HCT116 (cell line): Measurements from ENCODE around the gene SMIM41. TPM values are rescaled to one million over a fixed set of nuclear protein-coding genes. Genes with fewer than 3 reads are reported as not detected.

Source experiments
- ATAC-seq: fragments of 200-7000 bp; cut with Tn5 transposase; 2 replicates; pipeline ENCODE4 v1.9.1; 2020; ENCODE audit warnings: mild to moderate bottlenecking, moderate library complexity
- BruUV-seq: library from RNA; stranded (reverse); fragments of 400-500 nt; replicated peaks from 2 replicates; lab custom pipeline; 2021; lab: Mats Ljungman, UMichigan
- CTCF ChIA-PET: fragments of 300-600 bp; sonication (Branson Sonifier 250); formaldehyde crosslinking; loops from one replicate; lab custom pipeline; 2021; ENCODE audit warnings: antibody characterized with exemption; lab: Charles Lee
- POLR2A ChIA-PET: fragments of 300-600, 350-600 bp; sonication (Branson Sonifier 250); formaldehyde crosslinking; loops from one replicate; lab custom pipeline; 2021; ENCODE audit warnings: antibody characterized with exemption; lab: Charles Lee
- RAD21 ChIA-PET, 2 experiments: fragments of 300-600 bp; sonication (Branson Sonifier 250); formaldehyde crosslinking; loops; one replicate each; lab custom pipeline; 2023; ENCODE audit warnings: low total read pairs in 2 of 2; ENCODE audit not compliant: uncharacterized antibody in 2 of 2, unreplicated experiment in 2 of 2, low non-redundant PET in 1 of 2; lab: Charles Lee
- DNase-seq: peaks from one replicate; pipeline ENCODE4 v3.0.0-alpha.2; 2010; ENCODE audit warnings: low read depth, low spot score
- H2AFZ ChIP-seq: fragments of 200-600 bp; shearing (Covaris generic), sonication (generic); 2 replicates; pipeline ENCODE4 v1.6.1; 2017; ENCODE audit warnings: low read depth, mixed run types, mixed read lengths, antibody characterized with exemption, low read length; ENCODE audit not compliant: poor library complexity, severe bottlenecking
- H3K27ac ChIP-seq: 2 replicates; pipeline ENCODE4 v1.5.1; 2012; ENCODE audit warnings: low read depth, low read length
- H3K27me3 ChIP-seq: fragments of 200-600 bp; sonication (generic); 2 replicates; pipeline ENCODE4 v1.6.1; 2016; ENCODE audit warnings: mixed run types, low read length, mixed read lengths; ENCODE audit not compliant: insufficient read depth
- H3K36me3 ChIP-seq, 2 experiments: fragments of 200-500 bp in 1 of 2; fragments of 200-600 bp in 1 of 2; sonication (Bioruptor generic) in 1 of 2; sonication (generic) in 1 of 2; 2 replicates each; pipeline versions ENCODE4 v1.5.1 to v1.6.1; 2014 to 2016; ENCODE audit warnings: low read length in 2 of 2, inconsistent platforms in 1 of 2, mixed read lengths in 1 of 2, mixed run types in 1 of 2; ENCODE audit not compliant: insufficient read depth in 2 of 2, control insufficient read depth in 1 of 2
- H3K4me1 ChIP-seq, 2 experiments: fragments of 200-600 bp in 1 of 2; sonication (generic) in 1 of 2; 2 replicates each; pipeline versions ENCODE4 v1.5.1 to v1.6.1; 2012 to 2017; ENCODE audit warnings: low read length in 2 of 2, inconsistent platforms in 1 of 2, mild to moderate bottlenecking in 1 of 2, mixed read lengths in 1 of 2, mixed run types in 1 of 2, moderate library complexity in 1 of 2; ENCODE audit not compliant: insufficient read depth in 2 of 2, control insufficient read depth in 1 of 2
- H3K4me2 ChIP-seq: fragments of 200-600 bp; sonication (generic); 2 replicates; pipeline ENCODE4 v1.6.1; 2017; ENCODE audit warnings: mixed run types, low read length, mixed read lengths
- H3K4me3 ChIP-seq, 2 experiments: fragments of 200-600 bp in 1 of 2; sonication (generic) in 1 of 2; replicated peaks in 1 of 2; 2 replicates each; pipeline ENCODE4 v1.5.1; 2011 to 2016; ENCODE audit warnings: low read length in 2 of 2, control low read depth in 1 of 2, low read depth in 1 of 2, mild to moderate bottlenecking in 1 of 2, mixed read lengths in 1 of 2, mixed run types in 1 of 2
- H3K79me2 ChIP-seq: fragments of 200-600 bp; sonication (generic); 2 replicates; pipeline ENCODE4 v1.6.1; 2017; ENCODE audit warnings: mild to moderate bottlenecking, mixed run types, low read length, moderate library complexity, mixed read lengths; ENCODE audit not compliant: insufficient read depth
- H3K9ac ChIP-seq: fragments of 200-600 bp; sonication (generic); 2 replicates; pipeline ENCODE4 v1.6.1; 2016; ENCODE audit warnings: low read length, mixed read lengths
- H3K9me2 ChIP-seq: fragments of 200-600 bp; sonication (generic), shearing (Covaris generic); 2 replicates; pipeline ENCODE4 v1.6.1; 2017; ENCODE audit warnings: mixed run types, mild to moderate bottlenecking, moderate library complexity; ENCODE audit not compliant: insufficient read depth
- H3K9me3 ChIP-seq, 2 experiments: fragments of 200-500 bp in 1 of 2; fragments of 200-600 bp in 1 of 2; sonication (Bioruptor generic) in 1 of 2; sonication (generic) in 1 of 2; 2 replicates each; pipeline ENCODE4 v1.6.1; 2014 to 2017; ENCODE audit warnings: low read length in 2 of 2, mixed read lengths in 2 of 2, inconsistent platforms in 1 of 2, low read depth in 1 of 2, mild to moderate bottlenecking in 1 of 2, mixed run types in 1 of 2, moderate library complexity in 1 of 2; ENCODE audit not compliant: control insufficient read depth in 1 of 2, insufficient read depth in 1 of 2
- H4K20me1 ChIP-seq: fragments of 200-600 bp; sonication (generic), shearing (Covaris generic); 2 replicates; pipeline ENCODE4 v1.6.1; 2017; ENCODE audit warnings: mixed run types, mild to moderate bottlenecking, moderate library complexity; ENCODE audit not compliant: insufficient read depth
- CBX3 ChIP-seq: IDR thresholded peaks from 2 replicates; pipeline ENCODE4 v1.6.1; 2012; ENCODE audit warnings: low read depth
- EGR1 ChIP-seq: IDR thresholded peaks from 2 replicates; pipeline ENCODE4 v1.6.1; 2012; ENCODE audit warnings: low read depth
- EZH2 ChIP-seq: fragments of 200-600 bp; sonication (generic); IDR thresholded peaks from 2 replicates; pipeline ENCODE4 v1.6.1; 2017; ENCODE audit warnings: antibody characterized with exemption, mixed run types
- JUND ChIP-seq: IDR thresholded peaks from 2 replicates; pipeline ENCODE4 v1.6.1; 2012
- POLR2AphosphoS5 ChIP-seq: IDR thresholded peaks from 2 replicates; pipeline ENCODE4 v1.6.1; 2011; ENCODE audit warnings: mild to moderate bottlenecking, low read depth, low read length, moderate library complexity
- RAD21 ChIP-seq: IDR thresholded peaks from 2 replicates; pipeline ENCODE4 v1.6.1; 2012; ENCODE audit warnings: low read depth, mild to moderate bottlenecking
- SIN3A ChIP-seq: IDR thresholded peaks from 2 replicates; pipeline ENCODE4 v1.6.1; 2012; ENCODE audit warnings: low read depth
- ZNF274 ChIP-seq: fragments of 200-500 bp; sonication (Bioruptor generic); IDR thresholded peaks from 2 replicates; pipeline ENCODE4 v1.6.1; 2014; ENCODE audit warnings: mild to moderate bottlenecking, low read depth, low read length, inconsistent platforms
- intact Hi-C: fragments of 100-400 bp; cut with micrococcal nuclease; formaldehyde crosslinking; loops from 2 replicates; pipeline ENCODE4 v1.10.0; 2022
- total RNA-seq: library from RNA; stranded (reverse); gene quantifications from one replicate; pipeline ENCODE4 v1.2.1, GENCODE V29; 2021; ENCODE audit not compliant: unreplicated experiment
- TF ChIP-seq, protein P1 (sequence below): IDR thresholded peaks from 2 replicates; pipeline ENCODE4 v1.6.1; 2012; ENCODE audit warnings: low read depth
- TF ChIP-seq, protein P2 (sequence below), 3 experiments: fragments of 200-600 bp in 1 of 3; sonication (generic) in 1 of 3; IDR thresholded peaks in 2 of 3; conservative IDR thresholded peaks in 1 of 3; 2 replicates each; pipeline ENCODE4 v1.5.1; 2012 to 2017; ENCODE audit warnings: low read depth in 2 of 3, low read length in 2 of 3, antibody characterized with exemption in 1 of 3, borderline replicate concordance in 1 of 3, control low read depth in 1 of 3, mild to moderate bottlenecking in 1 of 3, mixed read lengths in 1 of 3, mixed run types in 1 of 3, moderate library complexity in 1 of 3; ENCODE audit not compliant: insufficient read depth in 1 of 3

The SMIM41 gene
- total RNA-seq, 1 experiment from 2014 or later, result not detected

DNA sequence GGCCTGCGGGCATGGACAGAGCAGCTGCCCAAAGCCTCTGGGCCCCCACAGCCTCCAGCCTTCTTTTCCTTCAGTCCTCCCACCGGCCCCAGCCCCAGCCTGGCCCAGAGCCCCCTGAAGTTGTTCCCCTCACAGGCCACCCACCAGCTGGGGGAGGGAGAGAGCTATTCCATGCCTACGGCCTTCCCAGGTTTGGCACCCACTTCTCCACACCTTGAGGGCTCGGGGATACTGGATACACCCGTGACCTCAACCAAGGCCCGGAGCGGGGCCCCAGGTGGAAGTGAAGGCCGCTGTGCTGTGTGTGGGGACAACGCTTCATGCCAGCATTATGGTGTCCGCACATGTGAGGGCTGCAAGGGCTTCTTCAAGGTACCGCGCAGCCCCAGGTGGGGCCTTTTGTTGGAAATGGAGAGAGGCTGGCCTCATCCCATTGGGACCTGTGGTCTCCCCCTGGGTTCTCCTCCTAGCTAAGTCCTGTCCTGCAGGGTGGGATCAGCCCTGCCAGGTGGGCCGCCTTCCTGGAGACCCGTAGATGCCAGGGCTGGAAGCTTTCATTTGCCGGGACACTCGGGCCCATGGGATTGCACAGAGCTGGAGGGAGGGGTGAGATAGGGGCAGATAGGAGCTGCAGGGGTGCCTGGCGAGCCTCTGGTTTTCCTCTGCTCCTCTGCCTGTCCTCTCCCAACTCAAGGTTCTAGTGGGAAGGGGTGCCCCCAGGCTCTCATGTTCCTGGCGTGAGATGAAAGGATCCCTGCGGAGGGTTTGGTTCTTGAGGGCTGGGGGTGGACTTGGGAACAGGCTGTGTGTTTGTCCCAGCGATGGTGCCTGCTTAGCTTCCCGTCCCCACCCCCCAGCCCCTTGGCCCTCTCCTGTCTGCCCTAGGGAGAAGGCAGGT is 24.4 kb upstream of the SMIM41 start:
- Histone ChIP-seq H2AFZ (no peak overlapping the region), H3K9me3 (no peaks in the 10 kb centered on the region), H3K27me3 (no peaks in the 10 kb centered on the region), H3K4me2 (no peak overlapping the region), H4K20me1 (no peaks in the 10 kb centered on the region), H3K9me2 (no peaks in the 10 kb centered on the region), H3K9ac (no peak overlapping the region), H3K4me1 (peaks cover 16 to 28% of the 10 kb centered on the region in 2 experiments), H3K79me2 (peaks cover 31% of the 10 kb centered on the region; the same call in 1 of the 2 replicates), H3K4me3 (no peak overlapping the region), H3K36me3 (peaks cover 3 to 8% of the 10 kb centered on the region in 2 experiments; a peak in 2 of 4 replicates), H3K27ac (no peak overlapping the region)
- BruUV-seq, result no TSS peak
- RAD21 ChIA-PET, result no interaction called here
- no peak for DNase-seq
- TF ChIP-seq RAD21 (no peak), SIN3A (no peak), POLR2AphosphoS5 (no peak; the same call in 1 of the 2 replicates), JUND (no peak), CBX3 (no peak), EZH2 (no peak), ZNF274 (no peak), EGR1 (no peak)
- TF ChIP-seq, protein P1, sequence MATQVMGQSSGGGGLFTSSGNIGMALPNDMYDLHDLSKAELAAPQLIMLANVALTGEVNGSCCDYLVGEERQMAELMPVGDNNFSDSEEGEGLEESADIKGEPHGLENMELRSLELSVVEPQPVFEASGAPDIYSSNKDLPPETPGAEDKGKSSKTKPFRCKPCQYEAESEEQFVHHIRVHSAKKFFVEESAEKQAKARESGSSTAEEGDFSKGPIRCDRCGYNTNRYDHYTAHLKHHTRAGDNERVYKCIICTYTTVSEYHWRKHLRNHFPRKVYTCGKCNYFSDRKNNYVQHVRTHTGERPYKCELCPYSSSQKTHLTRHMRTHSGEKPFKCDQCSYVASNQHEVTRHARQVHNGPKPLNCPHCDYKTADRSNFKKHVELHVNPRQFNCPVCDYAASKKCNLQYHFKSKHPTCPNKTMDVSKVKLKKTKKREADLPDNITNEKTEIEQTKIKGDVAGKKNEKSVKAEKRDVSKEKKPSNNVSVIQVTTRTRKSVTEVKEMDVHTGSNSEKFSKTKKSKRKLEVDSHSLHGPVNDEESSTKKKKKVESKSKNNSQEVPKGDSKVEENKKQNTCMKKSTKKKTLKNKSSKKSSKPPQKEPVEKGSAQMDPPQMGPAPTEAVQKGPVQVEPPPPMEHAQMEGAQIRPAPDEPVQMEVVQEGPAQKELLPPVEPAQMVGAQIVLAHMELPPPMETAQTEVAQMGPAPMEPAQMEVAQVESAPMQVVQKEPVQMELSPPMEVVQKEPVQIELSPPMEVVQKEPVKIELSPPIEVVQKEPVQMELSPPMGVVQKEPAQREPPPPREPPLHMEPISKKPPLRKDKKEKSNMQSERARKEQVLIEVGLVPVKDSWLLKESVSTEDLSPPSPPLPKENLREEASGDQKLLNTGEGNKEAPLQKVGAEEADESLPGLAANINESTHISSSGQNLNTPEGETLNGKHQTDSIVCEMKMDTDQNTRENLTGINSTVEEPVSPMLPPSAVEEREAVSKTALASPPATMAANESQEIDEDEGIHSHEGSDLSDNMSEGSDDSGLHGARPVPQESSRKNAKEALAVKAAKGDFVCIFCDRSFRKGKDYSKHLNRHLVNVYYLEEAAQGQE, result no peak
- TF ChIP-seq, protein P2, sequence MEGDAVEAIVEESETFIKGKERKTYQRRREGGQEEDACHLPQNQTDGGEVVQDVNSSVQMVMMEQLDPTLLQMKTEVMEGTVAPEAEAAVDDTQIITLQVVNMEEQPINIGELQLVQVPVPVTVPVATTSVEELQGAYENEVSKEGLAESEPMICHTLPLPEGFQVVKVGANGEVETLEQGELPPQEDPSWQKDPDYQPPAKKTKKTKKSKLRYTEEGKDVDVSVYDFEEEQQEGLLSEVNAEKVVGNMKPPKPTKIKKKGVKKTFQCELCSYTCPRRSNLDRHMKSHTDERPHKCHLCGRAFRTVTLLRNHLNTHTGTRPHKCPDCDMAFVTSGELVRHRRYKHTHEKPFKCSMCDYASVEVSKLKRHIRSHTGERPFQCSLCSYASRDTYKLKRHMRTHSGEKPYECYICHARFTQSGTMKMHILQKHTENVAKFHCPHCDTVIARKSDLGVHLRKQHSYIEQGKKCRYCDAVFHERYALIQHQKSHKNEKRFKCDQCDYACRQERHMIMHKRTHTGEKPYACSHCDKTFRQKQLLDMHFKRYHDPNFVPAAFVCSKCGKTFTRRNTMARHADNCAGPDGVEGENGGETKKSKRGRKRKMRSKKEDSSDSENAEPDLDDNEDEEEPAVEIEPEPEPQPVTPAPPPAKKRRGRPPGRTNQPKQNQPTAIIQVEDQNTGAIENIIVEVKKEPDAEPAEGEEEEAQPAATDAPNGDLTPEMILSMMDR (IDR thresholded peaks at IDR 0.05 in 2 of 3, conservative IDR thresholded peaks at IDR 0.05 in 1 of 3; ENCODE audit: borderline replicate concordance in 1 of 3, insufficient read depth in 1 of 3, low read depth in 2 of 3, low read length in 2 of 3), result no peak
- ATAC-seq, result no peak
- CTCF ChIA-PET, result interaction anchor here (1.3 kb wide), 1 partner anchor 29 kb away, joined by 4 read pairs; no protein-coding TSS in a partner anchor
- intact Hi-C loops, result no loop called here
- POLR2A ChIA-PET, result no interaction called here
